ENCODE results near the gene SRPK2. TPM values are rescaled to one million over a fixed set of nuclear protein-coding genes. Genes with fewer than 3 reads are reported as not detected.

Gene SRPK2
- total RNA-seq, 1 experiment from 2014 or later, result 59.8 TPM

GRCh38 chr7:105268511-105269392 lies 120.0 kb downstream of the SRPK2 start:
- POLR2A ChIA-PET (ENCODE audit: low non-redundant PET), result no interaction called here
- no peaks in the 10 kb centered on the region for H3K36me3 ChIP-seq (ENCODE audit: insufficient read depth, low read length, poor library complexity, severe bottlenecking)
- H3K4me1 ChIP-seq (ENCODE audit: insufficient read depth, low read length, poor library complexity, severe bottlenecking), result peaks cover 28% of the 10 kb centered on the region
- peak overlapping the region; percentile 74 for H3K27ac ChIP-seq (ENCODE audit: low read depth, low read length, poor library complexity, severe bottlenecking)
- intact Hi-C loops (cut with micrococcal nuclease; ENCODE audit: unreplicated experiment), result no loop called here
- DNase-seq (ENCODE audit: low spot score), result peak; percentile 57
- H3K9me3 ChIP-seq (ENCODE audit: low read depth, low read length, poor library complexity, severe bottlenecking), result no peaks in the 10 kb centered on the region
- CTCF ChIA-PET, result no interaction called here
- peak overlapping the region; percentile 45 for H3K4me3 ChIP-seq (ENCODE audit: low read depth, low read length, poor library complexity, severe bottlenecking)
- H3K27me3 ChIP-seq (replicated peaks; ENCODE audit: insufficient read depth, low read depth, low read length, poor library complexity), result no peaks in the 10 kb centered on the region
- no peak for TF ChIP-seq CTCF (conservative IDR thresholded peaks at IDR 0.05; ENCODE audit: low read depth, low read length)
- no peak for TF ChIP-seq EZH2 (IDR thresholded peaks at IDR 0.05; ENCODE audit: borderline replicate concordance, low read depth, low read length, poor library complexity, severe bottlenecking)
- BruUV-seq (replicated peaks), result TSS peak; percentile 72

GRCh38 chr7:105268056-105268455 lies 120.7 kb downstream of the SRPK2 start:
- no TSS peak for BruUV-seq (replicated peaks)
- Histone ChIP-seq H3K27ac (ENCODE audit: low read depth, low read length, poor library complexity, severe bottlenecking) (peak overlapping the region; percentile 74), H3K36me3 (ENCODE audit: insufficient read depth, low read length, poor library complexity, severe bottlenecking) (no peaks in the 10 kb centered on the region), H3K4me1 (ENCODE audit: insufficient read depth, low read length, poor library complexity, severe bottlenecking) (peaks cover 28% of the 10 kb centered on the region), H3K4me3 (ENCODE audit: low read depth, low read length, poor library complexity, severe bottlenecking) (peak overlapping the region; percentile 45), H3K9me3 (ENCODE audit: low read depth, low read length, poor library complexity, severe bottlenecking) (no peaks in the 10 kb centered on the region), H3K27me3 (replicated peaks; ENCODE audit: insufficient read depth, low read depth, low read length, poor library complexity) (no peaks in the 10 kb centered on the region)
- intact Hi-C loops (cut with micrococcal nuclease; ENCODE audit: unreplicated experiment), result no loop called here
- ChIA-PET POLR2A (ENCODE audit: low non-redundant PET) (no interaction called here), CTCF (no interaction called here)
- TF ChIP-seq CTCF (conservative IDR thresholded peaks at IDR 0.05; ENCODE audit: low read depth, low read length), result no peak
- no peak for TF ChIP-seq EZH2 (IDR thresholded peaks at IDR 0.05; ENCODE audit: borderline replicate concordance, low read depth, low read length, poor library complexity, severe bottlenecking)
- DNase-seq (ENCODE audit: low spot score), result no peak

- POLR2A ChIA-PET (ENCODE audit: low non-redundant PET), result no interaction called here
- TF ChIP-seq CTCF (conservative IDR thresholded peaks at IDR 0.05; ENCODE audit: low read depth, low read length), result no peak
- no peak for TF ChIP-seq EZH2 (IDR thresholded peaks at IDR 0.05; ENCODE audit: borderline replicate concordance, low read depth, low read length, poor library complexity, severe bottlenecking)
- Histone ChIP-seq H3K4me1 (ENCODE audit: insufficient read depth, low read length, poor library complexity, severe bottlenecking) (peaks cover 28% of the 10 kb centered on the region), H3K4me3 (ENCODE audit: low read depth, low read length, poor library complexity, severe bottlenecking) (peak overlapping the region; percentile 45), H3K36me3 (ENCODE audit: insufficient read depth, low read length, poor library complexity, severe bottlenecking) (no peaks in the 10 kb centered on the region), H3K27me3 (replicated peaks; ENCODE audit: insufficient read depth, low read depth, low read length, poor library complexity) (no peaks in the 10 kb centered on the region), H3K27ac (ENCODE audit: low read depth, low read length, poor library complexity, severe bottlenecking) (no peak overlapping the region), H3K9me3 (ENCODE audit: low read depth, low read length, poor library complexity, severe bottlenecking) (no peaks in the 10 kb centered on the region)
- BruUV-seq (replicated peaks), result no TSS peak
- CTCF ChIA-PET, result interaction anchor here (0.5 kb wide), 1 partner anchor 62 kb away, joined by 5 read pairs; no protein-coding TSS in a partner anchor
- DNase-seq (ENCODE audit: low spot score), result no peak
- intact Hi-C loops (cut with micrococcal nuclease; ENCODE audit: unreplicated experiment), result no loop called here
Observed at GRCh38 chr7:105267244-105267643, 121.5 kb downstream of the SRPK2 start.
